Measurements from ENCODE around the gene XYLT1. TPM values are rescaled to one million over a fixed set of nuclear protein-coding genes. Genes with fewer than 3 reads are reported as not detected.

Gene XYLT1
- total and polyA plus RNA-seq, 2 of the 8 experiments (the other 6 are each of a cell fraction or from before 2014, with no cell fraction given), result 6.6 to 25.4 TPM

DNA sequence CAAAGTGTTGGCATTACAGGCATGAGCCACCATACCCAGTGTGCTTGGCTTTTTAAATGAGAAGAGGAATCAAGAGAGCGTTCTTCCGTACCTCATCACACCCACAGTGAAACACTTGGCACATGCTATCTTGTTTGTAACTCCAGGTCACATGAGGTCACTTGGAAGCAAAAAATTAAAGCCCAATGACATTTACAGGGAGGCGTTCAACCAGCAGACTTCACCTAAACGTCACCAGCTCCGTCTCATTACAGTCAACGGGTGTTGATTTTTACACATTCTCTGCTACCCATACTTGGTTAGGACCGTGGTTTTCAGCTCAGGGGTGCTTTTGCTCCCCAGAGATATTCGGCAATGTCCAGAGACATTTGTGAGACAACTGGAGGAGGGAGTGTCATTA, 127.0 kb downstream of the XYLT1 start (continued):
- no peak for TF ChIP-seq GABPA (IDR thresholded peaks at IDR 0.05; ENCODE audit: borderline replicate concordance, insufficient read depth, low read length)
- no peak for TF ChIP-seq HDAC6 (IDR thresholded peaks at IDR 0.05; ENCODE audit: low read depth, low read length)
- no peak for TF ChIP-seq TBP (IDR thresholded peaks at IDR 0.05; ENCODE audit: low read depth, low read length)
- no peak for TF ChIP-seq TAF7 (optimal IDR thresholded peaks at IDR 0.05; ENCODE audit: borderline replicate concordance, low read depth, low read length)
- no peak for TF ChIP-seq SIX5 (IDR thresholded peaks at IDR 0.05; ENCODE audit: low read depth, low read length)
- no peak for TF ChIP-seq CHD2 (IDR thresholded peaks at IDR 0.05; ENCODE audit: low read length)
- TF ChIP-seq HDAC2 (IDR thresholded peaks at IDR 0.05; ENCODE audit: borderline replicate concordance in 1 of 2, low read depth in 2 of 2, low read length in 2 of 2), result no peak
- no peak for TF ChIP-seq EP300 (IDR thresholded peaks at IDR 0.05; ENCODE audit: borderline replicate concordance in 1 of 2, low read depth in 2 of 2, low read length in 2 of 2)

Measured in H1 (cell line).